ENCODE results near the gene LAMC1. TPM values are rescaled to one million over a fixed set of nuclear protein-coding genes. Genes with fewer than 3 reads are reported as not detected.

The LAMC1 gene
- total and polyA plus RNA-seq, 2 of the 4 experiments (the other 2 are of a cell fraction) = 249 to 394 TPM

GRCh38 chr1:183032122-183032921, 9.1 kb downstream of the LAMC1 start:
- DNase-seq (no peak), ATAC-seq (ENCODE audit: low read depth) (peak; percentile 33; the same call in 1 of the 2 replicates)
- H3K36me3 ChIP-seq (ENCODE audit: control insufficient read depth, insufficient read depth, low read length) = peaks cover 10% of the 10 kb centered on the region
- no peak overlapping the region for H3K4me2 ChIP-seq (ENCODE audit: low read depth, low read length)
- no peak overlapping the region for H2AK5ac ChIP-seq (ENCODE audit: low read depth, low read length)
- H3K79me1 ChIP-seq (ENCODE audit: low read depth in 1 of 2, low read length in 2 of 2) = peaks cover 4 to 52% of the 10 kb centered on the region in 2 experiments
- no peak overlapping the region for H3K27ac ChIP-seq (ENCODE audit: insufficient read depth, low read length)
- TF ChIP-seq ELK1 (IDR thresholded peaks at IDR 0.05; ENCODE audit: borderline replicate concordance, low read depth, low read length) (no peak), FOS (IDR thresholded peaks at IDR 0.05; ENCODE audit: low read depth, low read length) (0 out of 2 replicates have a peak, but pooled peaks have one; percentile 30), SMC3 (IDR thresholded peaks at IDR 0.05; ENCODE audit: low read depth, low read length) (no peak), NFE2L2 (IDR thresholded peaks at IDR 0.05; ENCODE audit: low read depth, low read length) (no peak)
- no peak overlapping the region for H3K4ac ChIP-seq (ENCODE audit: low read depth, low read length)
- no peak overlapping the region for H2BK15ac ChIP-seq (ENCODE audit: low read depth, low read length)
- H3K4me3 ChIP-seq (ENCODE audit: insufficient read depth, low read depth, low read length) = no peak overlapping the region
- in situ Hi-C loops (cut with MboI; ENCODE audit: low sequenced_read_pairs) = no loop called here
- no peaks in the 10 kb centered on the region for H3K27me3 ChIP-seq (ENCODE audit: control insufficient read depth, insufficient read depth, low read length)
- H4K20me1 ChIP-seq (ENCODE audit: insufficient read depth, low read length) = peaks cover 83% of the 10 kb centered on the region
- no CpG with 5 or more reads among the region's 5 CpGs for WGBS, 2 experiments (ENCODE audit: extremely low coverage in 2 of 2, insufficient read length in 1 of 2)
- no peak overlapping the region for H4K91ac ChIP-seq (ENCODE audit: insufficient read depth, low read depth, low read length)
- H2BK5ac ChIP-seq (ENCODE audit: low read depth, low read length, poor library complexity, severe bottlenecking) = no peak overlapping the region
- no peak overlapping the region for H3K23ac ChIP-seq (ENCODE audit: low read depth, low read length)
- intact Hi-C loops (cut with micrococcal nuclease) = no loop called here
- no peak overlapping the region for H3K18ac ChIP-seq (ENCODE audit: low read depth, low read length)
- no peak overlapping the region for H3K14ac ChIP-seq (replicated peaks; ENCODE audit: low read depth, low read length)
- no peak overlapping the region for H3K9ac ChIP-seq (ENCODE audit: low read depth, low read length)
- no TSS peak for BruUV-seq (replicated peaks)
- dilution Hi-C loops (cut with HindIII; ENCODE audit: low sequenced_read_pairs, unreplicated experiment) = no loop called here
- no peak overlapping the region for H2BK20ac ChIP-seq (ENCODE audit: low read depth, low read length)
- ChIA-PET CTCF (interaction anchor here (0.7 to 0.9 kb wide), 2 partner anchors 33 to 918 kb away, joined by 3 to 5 read pairs; no protein-coding TSS in a partner anchor), POLR2A (ENCODE audit: unreplicated experiment) (no interaction called here)
- no peak overlapping the region for H4K5ac ChIP-seq (ENCODE audit: low read depth, low read length)
- no peak overlapping the region; a peak in 1 of 4 replicates for H4K8ac ChIP-seq (ENCODE audit: low read depth in 2 of 2, low read length in 2 of 2)
- H3K56ac ChIP-seq (ENCODE audit: extremely low read depth, insufficient read depth, low read length) = no peak overlapping the region
- H3K4me1 ChIP-seq (ENCODE audit: control insufficient read depth, insufficient read depth, low read length) = peaks cover 16% of the 10 kb centered on the region
- no peaks in the 10 kb centered on the region for H3K9me3 ChIP-seq (ENCODE audit: control insufficient read depth, insufficient read depth, low read length)
- no peak overlapping the region for H2AFZ ChIP-seq (replicated peaks; ENCODE audit: low read length, poor library complexity)
- no peak overlapping the region for H2BK120ac ChIP-seq (ENCODE audit: low read depth, low read length)
- H3K9me1 ChIP-seq (ENCODE audit: insufficient read depth, low read length) = peaks cover 19% of the 10 kb centered on the region
- H2AK9ac ChIP-seq (replicated peaks; ENCODE audit: low read depth, low read length, poor library complexity) = no peak overlapping the region

Data from IMR-90 (cell line).